ENCODE measurements around the gene FETUB.
"Not testable (repeated sequence)": the region's sequence is repeated elsewhere in the genome, so short reads cannot be mapped to it uniquely, and the experiment has no call there.

Gene FETUB

GRCh38 chr3:186627852-186628414 lies 12.3 kb upstream of the FETUB start:
- no peak overlapping the region for H3K4me3 ChIP-seq (ENCODE audit: low read length)
- no peak for DNase-seq (ENCODE audit: low read depth)
- TF ChIP-seq CTCF (IDR thresholded peaks at IDR 0.05; ENCODE audit: insufficient read depth, low read depth, low read length, missing control alignments): no peak

GRCh38 chr3:186628756-186629155 lies 11.4 kb upstream of the FETUB start:
- no peak for TF ChIP-seq CTCF (IDR thresholded peaks at IDR 0.05; ENCODE audit: insufficient read depth, low read depth, low read length, missing control alignments)
- no peak overlapping the region for H3K4me3 ChIP-seq (ENCODE audit: low read length)
- no peak for DNase-seq (ENCODE audit: low read depth)

- no peak overlapping the region for H3K4me3 ChIP-seq (ENCODE audit: low read length)
- no peak for TF ChIP-seq CTCF (IDR thresholded peaks at IDR 0.05; ENCODE audit: insufficient read depth, low read depth, low read length, missing control alignments)
These were observed 9.1 kb upstream of the FETUB start for GRCh38 chr3:186630950-186631641.

GRCh38 chr3:186633481-186633880 lies 6.7 kb upstream of the FETUB start:
- TF ChIP-seq CTCF (IDR thresholded peaks at IDR 0.05; ENCODE audit: insufficient read depth, low read depth, low read length, missing control alignments): no peak
- no peak overlapping the region for H3K4me3 ChIP-seq (ENCODE audit: low read length)
- peak; percentile 65 for DNase-seq (ENCODE audit: low read depth)

More at GRCh38 chr3:186630950-186631641, 9.1 kb upstream of the FETUB start:
- DNase-seq (ENCODE audit: low read depth): no peak

- H3K4me3 ChIP-seq (ENCODE audit: low read length); DNase-seq (ENCODE audit: low read depth): not testable (repeated sequence)
These were observed 6.0 kb upstream of the FETUB start for GRCh38 chr3:186634207-186634606.

DNA sequence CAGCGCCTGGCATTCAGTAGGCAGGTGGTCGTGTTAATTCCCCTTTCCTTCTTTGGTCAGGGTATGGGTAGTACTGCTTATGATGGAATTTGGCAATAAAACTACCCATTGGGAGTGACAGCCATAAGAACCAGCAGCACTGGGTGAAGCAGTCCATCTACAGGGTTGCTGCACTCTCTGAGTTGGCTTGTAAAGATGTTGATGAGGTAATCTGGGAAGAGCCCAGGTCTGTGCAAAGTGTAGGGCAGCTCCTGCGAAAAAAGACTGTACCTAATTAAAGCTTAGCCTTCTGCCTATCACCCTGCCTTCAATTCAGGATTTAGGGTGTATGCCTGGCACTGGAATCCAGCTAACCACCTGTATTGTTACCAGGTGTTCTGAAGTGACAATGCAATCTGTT lies 4.7 kb upstream of the FETUB start:
- DNase-seq (ENCODE audit: low read depth): peak; percentile 43
- no peak overlapping the region for H3K4me3 ChIP-seq (ENCODE audit: low read length)
- no peak for TF ChIP-seq CTCF (IDR thresholded peaks at IDR 0.05; ENCODE audit: insufficient read depth, low read depth, low read length, missing control alignments)

DNA sequence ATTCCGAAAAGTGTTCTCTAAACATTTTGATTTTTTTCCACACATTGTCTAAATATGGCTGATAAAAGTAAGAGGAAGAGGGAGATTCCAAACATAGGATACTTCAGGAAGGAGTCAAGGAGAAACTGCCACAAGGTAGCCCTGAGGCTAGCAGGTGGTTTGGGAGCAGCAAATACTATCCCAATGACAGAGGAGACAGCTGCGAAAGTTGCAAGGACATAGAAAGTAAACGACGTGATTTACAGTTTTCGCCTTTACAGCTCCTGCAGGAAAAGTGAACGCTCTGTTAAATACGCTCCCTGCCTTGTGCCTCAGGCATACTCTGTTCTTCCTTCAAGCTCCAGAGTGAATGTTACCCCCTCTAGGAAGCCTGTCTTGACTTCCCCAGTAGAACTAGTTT lies 3.7 kb upstream of the FETUB start:
- DNase-seq (ENCODE audit: low read depth): no peak
- peak overlapping the region; percentile 11 for H3K4me3 ChIP-seq (ENCODE audit: low read length)
- TF ChIP-seq CTCF (IDR thresholded peaks at IDR 0.05; ENCODE audit: insufficient read depth, low read depth, low read length, missing control alignments): no peak

Measured in epithelial cell of esophagus (primary cell).